Skin of body (tissue), 2 donors: ENCODE measurements around the gene INSM1. TPM values are rescaled to one million over a fixed set of nuclear protein-coding genes. Genes with fewer than 3 reads are reported as not detected.
A peak's percentile ranks its signal among the peaks of the same experiment; 100 is the strongest.

Experiments used
- DNase-seq: peaks from one replicate; lab custom pipeline; 2025; lab: John Stamatoyannopoulos, UW
- total RNA-seq: library from RNA; depleted of rRNA; stranded (reverse); fragments of >200 nt; gene quantifications from one replicate; pipeline ENCODE4 v1.2.3, GENCODE V29; 2014

The INSM1 gene
- total RNA-seq, 1 donor from 2014 or later = not detected

DNA sequence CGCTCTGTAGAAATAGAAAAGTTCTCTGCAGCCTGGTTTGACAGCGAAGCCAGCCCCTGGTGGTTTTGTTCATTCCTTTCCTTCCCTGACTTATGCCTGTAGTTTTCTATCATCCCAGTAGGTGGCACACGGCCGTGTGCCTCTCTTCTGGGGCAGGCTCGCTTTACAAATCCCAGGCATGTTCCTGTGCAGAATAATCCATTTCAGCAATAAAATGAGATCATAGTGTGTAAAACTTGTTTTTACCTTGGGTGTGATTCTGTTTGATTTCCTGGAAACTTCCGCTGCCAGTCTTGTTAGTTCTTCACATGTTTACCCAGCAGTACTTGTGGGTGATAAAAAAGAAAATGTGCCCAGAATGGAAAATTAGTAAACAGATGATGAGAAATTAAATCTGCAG lies 7.4 kb upstream of the INSM1 start:
- DNase-seq = peak; percentile 26

DNA sequence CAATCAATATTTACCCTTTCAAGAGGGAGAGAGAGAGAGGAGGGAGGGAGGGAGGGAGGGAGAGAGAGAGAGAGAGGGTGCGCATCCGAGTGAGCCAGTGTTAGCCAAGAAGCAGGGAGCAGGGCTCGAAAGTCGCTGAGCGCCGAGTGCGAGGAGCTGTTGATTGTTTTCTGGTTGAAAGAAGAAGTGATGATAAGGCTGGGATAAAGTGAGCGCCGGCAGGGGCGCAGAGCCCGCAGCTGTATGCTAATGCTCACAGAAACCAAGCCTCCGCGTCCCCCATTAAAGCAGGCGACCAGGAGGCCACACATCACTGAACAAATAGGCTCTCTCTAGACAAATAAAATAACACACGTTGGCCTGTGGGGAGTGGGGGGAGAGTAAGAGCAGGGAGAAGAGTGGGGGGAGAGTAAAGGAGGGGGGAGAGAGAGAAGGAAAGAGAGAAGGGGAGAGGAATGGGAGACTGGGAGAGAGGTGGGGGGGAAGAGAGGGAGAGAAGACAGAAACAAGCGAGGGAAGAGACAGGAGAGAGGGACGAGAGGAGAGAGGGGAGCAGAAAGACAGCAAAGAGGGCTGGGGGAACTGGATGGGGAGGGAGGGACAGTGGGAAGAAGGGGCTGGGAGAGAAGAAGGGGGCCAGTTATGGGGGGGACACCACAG lies 5.0 kb upstream of the INSM1 start:
- no peak for DNase-seq

DNA sequence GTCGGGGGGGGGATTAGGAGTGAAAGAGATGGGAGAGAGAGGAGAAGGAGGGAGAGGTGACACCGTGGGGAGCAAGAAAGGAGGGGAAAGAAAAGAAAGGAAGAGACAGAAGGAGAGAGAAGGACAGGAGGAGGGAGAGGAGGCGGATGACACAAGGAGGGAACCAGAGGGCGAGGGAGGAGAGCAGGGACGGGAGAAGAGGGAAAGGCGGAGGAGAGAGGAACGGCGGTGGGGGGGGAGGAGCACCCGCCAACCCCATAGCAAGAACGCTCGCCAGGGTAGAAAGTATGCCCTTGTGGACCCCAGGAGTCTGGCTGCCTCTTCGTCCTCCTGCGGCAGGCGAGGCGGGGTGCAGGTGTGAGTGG lies 4.5 kb upstream of the INSM1 start:
- DNase-seq = no peak

GRCh38 chr20:20363799-20364592 lies 3.9 kb upstream of the INSM1 start:
- no peak for DNase-seq

DNA sequence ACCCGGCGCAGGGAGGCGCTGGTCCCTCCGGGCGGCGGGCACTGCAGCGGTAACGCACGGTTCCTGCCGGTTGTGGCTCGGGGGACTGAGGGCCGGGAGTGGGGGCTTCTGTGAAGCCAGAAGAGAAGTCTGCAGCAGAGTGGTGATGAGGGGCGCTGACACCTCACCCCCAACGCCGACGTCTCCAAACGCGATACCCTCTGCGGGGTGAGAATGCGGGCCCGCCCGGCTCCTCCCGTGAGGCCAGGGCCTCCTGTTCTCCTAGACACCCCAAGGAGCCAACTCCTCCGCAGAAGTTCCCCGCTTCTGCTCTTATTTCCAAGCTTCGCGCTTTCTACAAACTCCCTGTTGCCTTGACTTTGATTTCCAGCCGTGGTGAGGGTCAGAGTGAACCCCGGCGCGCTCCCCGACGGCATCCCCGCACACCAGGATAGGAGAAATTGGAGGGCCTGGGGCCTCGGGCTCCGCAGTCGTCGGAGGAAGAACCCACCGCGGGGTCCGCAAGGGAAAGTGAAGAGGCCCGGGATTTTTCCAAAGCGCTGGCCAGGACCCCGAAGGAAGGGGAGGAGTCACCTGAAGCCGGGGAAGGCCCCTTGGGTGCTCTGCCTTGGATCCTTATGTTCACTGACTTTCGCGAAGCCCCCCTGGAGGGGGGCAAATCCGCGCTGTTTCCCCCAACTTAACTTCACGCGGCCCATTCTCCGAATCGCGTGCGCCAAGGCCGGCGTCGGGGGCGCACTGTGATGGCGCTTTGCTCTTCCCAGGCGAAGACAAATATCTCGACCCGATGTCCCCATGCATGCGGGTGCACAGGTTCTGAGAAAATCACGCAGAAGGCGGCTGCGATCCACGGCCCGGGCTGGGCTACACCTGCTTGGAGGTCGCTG lies 3.1 kb upstream of the INSM1 start:
- no peak for DNase-seq

GRCh38 chr20:20365480-20366161 lies 2.3 kb upstream of the INSM1 start:
- DNase-seq = no peak

- DNase-seq = no peak
These were observed 1.4 kb upstream of the INSM1 start for GRCh38 chr20:20366551-20366875.

GRCh38 chr20:20366876-20367574 lies 879 bp upstream of the INSM1 start:
- no peak for DNase-seq

DNA sequence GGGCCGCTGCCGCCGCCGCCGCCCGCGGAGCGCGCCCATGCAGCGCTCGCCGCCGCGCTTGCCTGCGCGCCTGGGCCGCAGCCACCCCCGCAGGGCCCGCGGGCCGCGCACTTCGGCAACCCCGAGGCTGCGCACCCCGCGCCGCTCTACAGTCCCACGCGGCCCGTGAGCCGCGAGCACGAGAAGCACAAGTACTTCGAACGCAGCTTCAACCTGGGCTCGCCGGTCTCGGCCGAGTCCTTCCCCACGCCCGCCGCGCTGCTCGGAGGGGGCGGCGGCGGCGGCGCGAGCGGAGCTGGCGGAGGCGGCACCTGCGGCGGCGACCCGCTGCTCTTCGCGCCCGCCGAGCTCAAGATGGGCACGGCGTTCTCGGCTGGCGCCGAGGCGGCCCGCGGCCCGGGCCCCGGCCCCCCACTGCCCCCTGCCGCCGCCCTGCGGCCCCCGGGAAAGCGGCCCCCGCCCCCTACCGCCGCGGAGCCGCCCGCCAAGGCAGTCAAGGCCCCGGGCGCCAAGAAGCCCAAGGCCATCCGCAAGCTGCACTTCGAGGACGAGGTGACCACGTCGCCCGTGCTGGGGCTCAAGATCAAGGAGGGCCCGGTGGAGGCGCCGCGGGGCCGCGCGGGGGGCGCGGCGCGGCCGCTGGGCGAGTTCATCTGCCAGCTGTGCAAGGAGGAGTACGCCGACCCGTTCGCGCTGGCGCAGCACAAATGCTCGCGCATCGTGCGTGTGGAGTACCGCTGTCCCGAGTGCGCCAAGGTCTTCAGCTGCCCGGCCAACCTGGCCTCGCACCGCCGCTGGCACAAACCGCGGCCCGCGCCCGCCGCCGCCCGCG lies 730 bp downstream of the INSM1 start:
- no peak for DNase-seq

DNA sequence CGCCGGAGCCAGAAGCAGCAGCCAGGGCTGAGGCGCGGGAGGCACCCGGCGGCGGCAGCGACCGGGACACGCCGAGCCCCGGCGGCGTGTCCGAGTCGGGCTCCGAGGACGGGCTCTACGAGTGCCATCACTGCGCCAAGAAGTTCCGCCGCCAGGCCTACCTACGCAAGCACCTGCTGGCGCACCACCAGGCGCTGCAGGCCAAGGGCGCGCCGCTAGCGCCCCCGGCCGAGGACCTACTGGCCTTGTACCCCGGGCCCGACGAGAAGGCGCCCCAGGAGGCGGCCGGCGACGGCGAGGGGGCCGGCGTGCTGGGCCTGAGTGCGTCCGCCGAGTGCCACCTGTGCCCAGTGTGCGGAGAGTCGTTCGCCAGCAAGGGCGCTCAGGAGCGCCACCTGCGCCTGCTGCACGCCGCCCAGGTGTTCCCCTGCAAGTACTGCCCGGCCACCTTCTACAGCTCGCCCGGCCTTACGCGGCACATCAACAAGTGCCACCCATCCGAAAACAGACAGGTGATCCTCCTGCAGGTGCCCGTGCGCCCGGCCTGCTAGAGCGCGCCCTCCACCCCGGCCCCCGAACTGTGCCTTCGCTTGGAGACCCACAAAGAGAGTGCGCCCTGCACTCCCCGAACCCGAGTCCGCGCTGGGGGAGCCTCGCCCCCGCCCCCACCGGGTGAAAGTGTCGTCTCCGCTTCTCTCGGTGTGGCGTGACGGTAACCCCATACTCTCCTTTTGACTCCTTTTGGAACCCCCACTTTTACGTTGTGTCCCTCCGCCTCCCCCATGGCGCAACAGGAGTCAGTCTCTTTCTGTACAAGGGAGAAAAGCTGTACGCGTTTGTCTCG lies 1.6 kb downstream of the INSM1 start:
- DNase-seq = no peak

GRCh38 chr20:20370094-20370575 lies 2.2 kb downstream of the INSM1 start:
- DNase-seq = no peak

- no peak for DNase-seq
These were observed 3.2 kb downstream of the INSM1 start for GRCh38 chr20:20371083-20371482.

- DNase-seq = no peak
These were observed 3.8 kb downstream of the INSM1 start for GRCh38 chr20:20371681-20372080.

DNA sequence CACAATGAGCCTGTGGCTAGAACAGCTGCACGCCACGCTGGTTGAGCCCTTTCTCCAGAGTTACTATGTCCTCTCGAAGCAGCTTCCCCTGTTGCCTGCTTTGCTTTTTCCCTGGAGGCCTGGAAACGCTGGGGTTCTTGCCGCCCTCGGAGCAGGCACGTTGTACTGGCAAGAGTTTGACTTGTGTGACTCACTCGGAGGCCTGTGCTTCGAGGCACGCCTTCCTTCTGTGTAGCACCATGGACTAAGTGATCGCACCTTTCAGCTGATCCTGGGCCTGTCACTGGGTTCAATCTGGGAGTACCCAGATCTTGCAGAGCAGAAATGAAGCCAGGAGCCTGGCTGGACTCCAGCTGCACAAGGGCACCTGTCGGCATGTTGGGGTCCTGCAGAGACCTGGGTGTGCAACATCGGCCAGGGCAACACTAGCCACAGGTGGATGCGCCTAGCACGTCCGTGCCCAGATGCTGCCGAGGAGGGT lies 5.2 kb downstream of the INSM1 start:
- DNase-seq = peak; percentile 41

GRCh38 chr20:20375862-20376261 lies 8.0 kb downstream of the INSM1 start:
- DNase-seq = no peak

DNA sequence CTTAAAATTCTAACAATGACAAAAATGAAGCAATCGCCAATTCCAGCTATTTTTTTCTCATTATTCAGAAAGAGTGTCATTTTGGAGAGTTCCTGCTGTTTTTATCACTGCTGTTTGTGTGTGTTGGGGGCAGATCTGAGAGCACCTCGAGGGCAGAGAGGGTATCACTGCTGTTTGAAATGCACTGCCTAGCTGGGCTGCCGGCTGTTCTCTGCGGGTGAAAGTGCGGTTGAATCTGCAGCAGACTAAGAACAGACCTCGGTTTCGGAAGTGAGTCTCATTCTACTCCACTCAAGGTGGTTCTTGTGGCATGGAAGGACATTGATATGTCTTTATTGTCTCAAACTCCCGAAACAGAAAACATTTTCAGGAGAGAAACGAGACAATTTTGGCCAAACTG lies 18.3 kb downstream of the INSM1 start:
- no peak for DNase-seq

DNA sequence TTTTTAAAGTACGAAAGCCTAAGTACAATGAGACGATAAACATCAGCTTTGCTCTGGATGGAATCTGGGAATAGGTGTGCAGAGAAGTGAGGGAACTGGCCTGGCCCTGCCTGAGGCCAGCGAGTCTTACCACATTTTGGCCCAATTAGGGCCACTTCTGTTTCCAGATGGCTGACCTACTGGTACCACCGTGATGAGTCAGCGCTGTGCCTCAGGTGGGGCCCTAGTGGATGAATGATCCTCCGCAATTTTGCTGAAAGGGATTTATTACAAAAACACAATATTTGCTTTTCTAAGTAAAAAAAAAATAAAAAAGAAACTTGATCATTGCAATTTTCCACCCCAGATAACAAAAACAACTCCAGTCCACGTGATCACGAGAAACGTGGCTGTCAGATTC lies 22.5 kb downstream of the INSM1 start:
- DNase-seq = no peak

- no peak for DNase-seq
These were observed 23.2 kb downstream of the INSM1 start for GRCh38 chr20:20391115-20391514.

- no peak for DNase-seq
These were observed 23.9 kb downstream of the INSM1 start for GRCh38 chr20:20391766-20392165.
